Measurements from ENCODE around the gene RCSD1. TPM values are rescaled to one million over a fixed set of nuclear protein-coding genes. Genes with fewer than 3 reads are reported as not detected.
A peak's percentile ranks its signal among the peaks of the same experiment; 100 is the strongest.

The RCSD1 gene
- total and polyA plus RNA-seq, 2 of the 13 experiments (the other 11 are each of a cell fraction or from before 2014, with no cell fraction given) = not detected

- TF ChIP-seq ZNF546 (CRISPR knock-in tag; conservative IDR thresholded peaks at IDR 0.05) = no peak
- peak; percentile 60; the same call in 1 of the 2 replicates for TF ChIP-seq FOXA3 (CRISPR knock-in tag; IDR thresholded peaks at IDR 0.05)
- TF ChIP-seq ZNF142 (CRISPR knock-in tag; IDR thresholded peaks at IDR 0.05) = 0 out of 2 replicates have a peak, but pooled peaks have one; percentile 29
- TF ChIP-seq EP300 (IDR thresholded peaks at IDR 0.05; ENCODE audit: low read depth in 2 of 2, low read length in 2 of 2) = peak in 1 of 2 experiments; percentile 45; a peak in 1 of 4 replicates
- no peak for TF ChIP-seq EP300 (CRISPR knock-in tag; IDR thresholded peaks at IDR 0.05; ENCODE audit: borderline replicate concordance)
- no peak for TF ChIP-seq FOXA1 (IDR thresholded peaks at IDR 0.05)
- peak; percentile 84 for TF ChIP-seq FOXA1 (CRISPR knock-in tag; IDR thresholded peaks at IDR 0.05)
- TF ChIP-seq IKZF4 (CRISPR knock-in tag; IDR thresholded peaks at IDR 0.05; ENCODE audit: borderline replicate concordance, low read depth, not compliant biosample characterization) = no peak
- peak; percentile 66; the same call in 1 of the 2 replicates for TF ChIP-seq GABPB1 (CRISPR knock-in tag; IDR thresholded peaks at IDR 0.05)
- TF ChIP-seq RXRA (CRISPR knock-in tag; IDR thresholded peaks at IDR 0.05) = peak; percentile 70; the same call in 1 of the 2 replicates
- TF ChIP-seq ZFP37 (CRISPR knock-in tag; IDR thresholded peaks at IDR 0.05; ENCODE audit: borderline replicate concordance) = no peak
- TF ChIP-seq MAFK (conservative IDR thresholded peaks at IDR 0.05 in 1 of 2, IDR thresholded peaks at IDR 0.05 in 1 of 2; ENCODE audit: low read length in 2 of 2) = no peak
- TF ChIP-seq NR2F6 (IDR thresholded peaks at IDR 0.05) = peak; percentile 38
- 0 out of 2 replicates have a peak, but pooled peaks have one; percentile 43 for TF ChIP-seq NR2F6 (CRISPR knock-in tag; IDR thresholded peaks at IDR 0.05)
- TF ChIP-seq, protein P1, sequence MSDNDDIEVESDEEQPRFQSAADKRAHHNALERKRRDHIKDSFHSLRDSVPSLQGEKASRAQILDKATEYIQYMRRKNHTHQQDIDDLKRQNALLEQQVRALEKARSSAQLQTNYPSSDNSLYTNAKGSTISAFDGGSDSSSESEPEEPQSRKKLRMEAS (IDR thresholded peaks at IDR 0.05) = peak; percentile 45; the same call in 1 of the 2 replicates
- peak; percentile 81; the same call in 1 of the 2 replicates for TF ChIP-seq THRA (CRISPR knock-in tag; IDR thresholded peaks at IDR 0.05; ENCODE audit: borderline replicate concordance)
- no peak for TF ChIP-seq ZNF883 (CRISPR knock-in tag; IDR thresholded peaks at IDR 0.05; ENCODE audit: not compliant biosample characterization)
These were observed 2.0 kb upstream of the RCSD1 start (continued) for GRCh38 chr1:167627865-167628641.
